ENCODE results near the gene KCTD16. TPM values are rescaled to one million over a fixed set of nuclear protein-coding genes. Genes with fewer than 3 reads are reported as not detected.

Gene KCTD16
- total RNA-seq, 1 experiment from 2014 or later = 0.64 TPM

- no TSS peak for BruUV-seq (replicated peaks)
- H3K9me2 ChIP-seq (ENCODE audit: insufficient read depth) = no peaks in the 10 kb centered on the region
- POLR2A ChIA-PET = no interaction called here
- no peak overlapping the region for H3K4me3 ChIP-seq (replicated peaks in 1 of 2; ENCODE audit: low read depth in 1 of 2, low read length in 2 of 2)
- no peak for ATAC-seq
- no peaks in the 10 kb centered on the region for H3K79me2 ChIP-seq (ENCODE audit: insufficient read depth, low read length)
- H4K20me1 ChIP-seq (ENCODE audit: insufficient read depth) = no peaks in the 10 kb centered on the region
- TF ChIP-seq ATF3 (IDR thresholded peaks at IDR 0.05) (no peak), CBX3 (IDR thresholded peaks at IDR 0.05; ENCODE audit: low read depth) (no peak), SRF (IDR thresholded peaks at IDR 0.05; ENCODE audit: low read depth) (no peak), REST (IDR thresholded peaks at IDR 0.05; ENCODE audit: low read depth) (no peak), EGR1 (IDR thresholded peaks at IDR 0.05; ENCODE audit: low read depth) (no peak), EZH2 (IDR thresholded peaks at IDR 0.05) (no peak), ZBTB33 (IDR thresholded peaks at IDR 0.05; ENCODE audit: extremely low read depth, insufficient replicate concordance, low read length) (no peak), FOSL1 (IDR thresholded peaks at IDR 0.05; ENCODE audit: low read depth) (no peak), ELF1 (IDR thresholded peaks at IDR 0.05; ENCODE audit: borderline replicate concordance, low read depth) (no peak), RAD21 (IDR thresholded peaks at IDR 0.05; ENCODE audit: low read depth) (no peak), SIN3A (IDR thresholded peaks at IDR 0.05; ENCODE audit: low read depth) (no peak), JUND (IDR thresholded peaks at IDR 0.05) (no peak), SP1 (IDR thresholded peaks at IDR 0.05; ENCODE audit: low read depth) (no peak), POLR2A (IDR thresholded peaks at IDR 0.05; ENCODE audit: borderline replicate concordance, extremely low read depth, insufficient read depth, insufficient read length) (no peak), YY1 (IDR thresholded peaks at IDR 0.05; ENCODE audit: extremely low read depth, insufficient replicate concordance, low read depth, low read length) (no peak), ZNF274 (IDR thresholded peaks at IDR 0.05; ENCODE audit: low read depth, low read length) (no peak)
- H3K4me2 ChIP-seq (ENCODE audit: low read length) = no peak overlapping the region
- no peak overlapping the region for H3K27ac ChIP-seq (ENCODE audit: low read depth, low read length)
- peaks cover 5% of the 10 kb centered on the region for H3K27me3 ChIP-seq (ENCODE audit: insufficient read depth, low read length)
- no peak overlapping the region for H3K9ac ChIP-seq (ENCODE audit: low read length)
- intact Hi-C loops (cut with micrococcal nuclease) = no loop called here
- no peaks in the 10 kb centered on the region for H3K36me3 ChIP-seq (ENCODE audit: control insufficient read depth in 1 of 2, insufficient read depth in 2 of 2, low read length in 2 of 2)
- no peak overlapping the region for H2AFZ ChIP-seq (ENCODE audit: low read depth, low read length, poor library complexity, severe bottlenecking)
- H3K9me3 ChIP-seq (ENCODE audit: control insufficient read depth in 1 of 2, insufficient read depth in 1 of 2, low read depth in 1 of 2, low read length in 2 of 2) = no peaks in the 10 kb centered on the region
- RAD21 ChIA-PET (ENCODE audit: low non-redundant PET in 1 of 2, low total read pairs in 2 of 2, uncharacterized antibody in 2 of 2, unreplicated experiment in 2 of 2) = no interaction called here
- DNase-seq (ENCODE audit: low read depth, low spot score) = no peak
- H3K4me1 ChIP-seq (ENCODE audit: control insufficient read depth in 1 of 2, insufficient read depth in 2 of 2, low read length in 2 of 2) = no peaks in the 10 kb centered on the region
- CTCF ChIA-PET = no interaction called here
Measured at GRCh38 chr5:144352330-144352729, 181.7 kb downstream of the KCTD16 start.

Measured in HCT116 (cell line).